Stimulated activated CD8-positive, alpha-beta memory T cell treated with anti-CD3 and anti-CD28 coated beads, Interleukin-12 subunit alpha, Interleukin-12 subunit beta, amount 100 ng/mL, for 24 hours (primary cell): ENCODE data around the gene CEP112.
"Not testable (repeated sequence)": the region's sequence is repeated elsewhere in the genome, so short reads cannot be mapped to it uniquely, and the experiment has no call there.

Experiments used
- DNase-seq: peaks from one replicate; pipeline ENCODE4 v3.0.0-alpha.2; 2020; ENCODE audit errors: extremely low read depth

The CEP112 gene

GRCh38 chr17:65833214-65833613, 358.7 kb downstream of the CEP112 start:
- no peak for DNase-seq

GRCh38 chr17:65830356-65830755, 361.6 kb downstream of the CEP112 start:
- no peak for DNase-seq

- not testable (repeated sequence) for DNase-seq
Measured at GRCh38 chr17:65826577-65826976, 365.4 kb downstream of the CEP112 start.

GRCh38 chr17:65824901-65825300, 367.0 kb downstream of the CEP112 start:
- no peak for DNase-seq

- no peak for DNase-seq
Measured at GRCh38 chr17:65823713-65824112, 368.2 kb downstream of the CEP112 start.

- DNase-seq: no peak
Measured at GRCh38 chr17:65820811-65821210, 371.1 kb downstream of the CEP112 start.

- no peak for DNase-seq
Measured at GRCh38 chr17:65820306-65820705, 371.6 kb downstream of the CEP112 start.

- no peak for DNase-seq
Measured at GRCh38 chr17:65819810-65820209, 372.1 kb downstream of the CEP112 start.

- DNase-seq: no peak
Measured at GRCh38 chr17:65817951-65818350, 374.0 kb downstream of the CEP112 start.

- DNase-seq: no peak
Measured at GRCh38 chr17:65814418-65814817, 377.5 kb downstream of the CEP112 start.

GRCh38 chr17:65813306-65813705, 378.6 kb downstream of the CEP112 start:
- no peak for DNase-seq

GRCh38 chr17:65811043-65811442, 380.9 kb downstream of the CEP112 start:
- DNase-seq: no peak

GRCh38 chr17:65809366-65809765, 382.6 kb downstream of the CEP112 start:
- no peak for DNase-seq

GRCh38 chr17:65808566-65808965, 383.4 kb downstream of the CEP112 start:
- DNase-seq: not testable (repeated sequence)

- DNase-seq: no peak
Measured at GRCh38 chr17:65807361-65807760, 384.6 kb downstream of the CEP112 start.

- no peak for DNase-seq
Measured at GRCh38 chr17:65801513-65801912, 390.4 kb downstream of the CEP112 start.

GRCh38 chr17:65800655-65801054, 391.3 kb downstream of the CEP112 start:
- no peak for DNase-seq

GRCh38 chr17:65799869-65800268, 392.1 kb downstream of the CEP112 start:
- DNase-seq: no peak

GRCh38 chr17:65799454-65799853, 392.5 kb downstream of the CEP112 start:
- DNase-seq: no peak

- DNase-seq: no peak
Measured at GRCh38 chr17:65797809-65798208, 394.1 kb downstream of the CEP112 start.

- DNase-seq: no peak
Measured at GRCh38 chr17:65797101-65797500, 394.8 kb downstream of the CEP112 start.

GRCh38 chr17:65794572-65794971, 397.4 kb downstream of the CEP112 start:
- DNase-seq: no peak

GRCh38 chr17:65790241-65790640, 401.7 kb downstream of the CEP112 start:
- no peak for DNase-seq

- no peak for DNase-seq
Measured at GRCh38 chr17:65787503-65787902, 404.4 kb downstream of the CEP112 start.

- DNase-seq: no peak
Measured at GRCh38 chr17:65786479-65786878, 405.5 kb downstream of the CEP112 start.
